ENCODE results near the gene CDCA7. TPM values are rescaled to one million over a fixed set of nuclear protein-coding genes. Genes with fewer than 3 reads are reported as not detected.

CDCA7 gene
- total RNA-seq, 1 experiment from 2014 or later, result 50.3 TPM

- no CpG with 5 or more reads among the region's 2 CpGs for WGBS (ENCODE audit: extremely low coverage, insufficient read length, low lambda C conversion rate)
- H3K14ac ChIP-seq (ENCODE audit: insufficient read depth, low read length), result no peak overlapping the region
- Mint-ChIP-seq H3K27ac (no peak overlapping the region), H3K36me3 (ENCODE audit: insufficient read depth in 1 of 3, low read depth in 3 of 3) (peaks cover 16 to 19% (median 19%) of the 10 kb centered on the region in 3 experiments), H3K4me1 (peaks cover 21 to 22% of the 10 kb centered on the region in 2 experiments), H3K27me3 (ENCODE audit: low read depth) (peaks cover 3% of the 10 kb centered on the region), H3K9me3 (peaks cover 19 to 28% of the 10 kb centered on the region in 2 experiments), H3K4me3 (no peak overlapping the region)
- H3K27me3 ChIP-seq (ENCODE audit: insufficient read depth, low read length), result no peaks in the 10 kb centered on the region
- H4K91ac ChIP-seq (ENCODE audit: insufficient read length, low read depth, low read length), result no peak overlapping the region
- no peak overlapping the region for H4K5ac ChIP-seq (ENCODE audit: insufficient read length, low read depth, low read length)
- no peak overlapping the region for H3K23ac ChIP-seq (ENCODE audit: insufficient read length, low read depth, low read length)
- no peak overlapping the region for H3K56ac ChIP-seq (ENCODE audit: insufficient read length, low read depth, low read length)
- no peak for TF ChIP-seq CTCF (conservative IDR thresholded peaks at IDR 0.05)
- H2BK120ac ChIP-seq (ENCODE audit: low read depth, low read length, poor library complexity, severe bottlenecking), result no peak overlapping the region
- H3K18ac ChIP-seq (ENCODE audit: insufficient read length, low read depth, low read length), result no peak overlapping the region
- H2BK20ac ChIP-seq (ENCODE audit: low read depth, low read length, poor library complexity, severe bottlenecking), result no peak overlapping the region
- no peak overlapping the region for H2BK5ac ChIP-seq (ENCODE audit: insufficient read length, low read length)
- peaks cover 2% of the 10 kb centered on the region; the same call in 1 of the 2 replicates for H3K4me1 ChIP-seq (ENCODE audit: insufficient read depth, low read length)
- H4K20me1 ChIP-seq (ENCODE audit: control insufficient read depth, insufficient read depth, insufficient read length), result no peaks in the 10 kb centered on the region
- H3K9me3 ChIP-seq (ENCODE audit: control insufficient read depth, low read depth, low read length), result no peaks in the 10 kb centered on the region
- no peak overlapping the region for H4K8ac ChIP-seq (replicated peaks; ENCODE audit: insufficient read length, low read depth, low read length)
- no peak for DNase-seq
- no peaks in the 10 kb centered on the region for H3K79me2 ChIP-seq (ENCODE audit: insufficient read depth, low read length)
- no peak overlapping the region for H2BK15ac ChIP-seq (ENCODE audit: low read depth, low read length)
- no peak overlapping the region for H2AFZ ChIP-seq (ENCODE audit: low read length)
- no peak overlapping the region for H3T11ph ChIP-seq (ENCODE audit: low read length)
- H3K4ac ChIP-seq (ENCODE audit: low read depth, low read length), result no peak overlapping the region
- no peak overlapping the region for H3K4me2 ChIP-seq (ENCODE audit: insufficient read depth, insufficient read length, low read length)
- H3K27ac ChIP-seq (ENCODE audit: insufficient read length, low read depth, low read length), result no peak overlapping the region
- H3K79me1 ChIP-seq (ENCODE audit: insufficient read depth, low read depth, low read length, poor library complexity, severe bottlenecking), result no peaks in the 10 kb centered on the region
- no peak overlapping the region for H3K9ac ChIP-seq (ENCODE audit: extremely low read depth, insufficient read length, low read length)
- H3K23me2 ChIP-seq (ENCODE audit: insufficient read length, low read depth, low read length, poor library complexity, severe bottlenecking), result peaks cover 4% of the 10 kb centered on the region
- H2BK12ac ChIP-seq (ENCODE audit: insufficient read length, low read depth, low read length), result no peak overlapping the region
- H2AK5ac ChIP-seq (ENCODE audit: insufficient read length, low read length), result no peak overlapping the region
Measured at GRCh38 chr2:173349287-173349686, 5.4 kb upstream of the CDCA7 start.

Data from H9 (cell line).